Fibroblast of the aortic adventitia (primary cell): ENCODE measurements around the gene LIPE. TPM values are rescaled to one million over a fixed set of nuclear protein-coding genes. Genes with fewer than 3 reads are reported as not detected.

ENCODE experiments used
- DNase-seq: peaks from one replicate; pipeline ENCODE4 v3.0.0-alpha.2; 2010; ENCODE audit warnings: low read depth
- H3K4me3 ChIP-seq: 2 replicates; pipeline ENCODE4 v1.5.1; 2011; ENCODE audit warnings: low read depth, mild to moderate bottlenecking, control low read depth, low read length, moderate library complexity
- CTCF ChIP-seq: IDR thresholded peaks from 2 replicates; pipeline ENCODE4 v1.5.1; 2011; ENCODE audit warnings: mild to moderate bottlenecking, low read length, control low read depth, inconsistent platforms; ENCODE audit not compliant: insufficient read depth
- total RNA-seq: library from RNA; depleted of rRNA; stranded (reverse); fragments of >200 nt; gene quantifications from 2 replicates; pipeline ENCODE4 v1.2.3, GENCODE V29; 2012; ENCODE audit warnings: low replicate concordance

The LIPE gene
- total RNA-seq, 1 donor = 1.6 TPM

GRCh38 chr19:42366673-42367072 lies 60.5 kb downstream of the LIPE start:
- H3K4me3 ChIP-seq = no peak overlapping the region
- no peak for DNase-seq
- TF ChIP-seq CTCF = no peak

GRCh38 chr19:42363614-42364346 lies 63.4 kb downstream of the LIPE start:
- DNase-seq = no peak
- no peak for TF ChIP-seq CTCF
- H3K4me3 ChIP-seq = no peak overlapping the region

- no peak overlapping the region for H3K4me3 ChIP-seq
- no peak for DNase-seq
- no peak for TF ChIP-seq CTCF
These were observed 64.2 kb downstream of the LIPE start for GRCh38 chr19:42362891-42363440.

DNA sequence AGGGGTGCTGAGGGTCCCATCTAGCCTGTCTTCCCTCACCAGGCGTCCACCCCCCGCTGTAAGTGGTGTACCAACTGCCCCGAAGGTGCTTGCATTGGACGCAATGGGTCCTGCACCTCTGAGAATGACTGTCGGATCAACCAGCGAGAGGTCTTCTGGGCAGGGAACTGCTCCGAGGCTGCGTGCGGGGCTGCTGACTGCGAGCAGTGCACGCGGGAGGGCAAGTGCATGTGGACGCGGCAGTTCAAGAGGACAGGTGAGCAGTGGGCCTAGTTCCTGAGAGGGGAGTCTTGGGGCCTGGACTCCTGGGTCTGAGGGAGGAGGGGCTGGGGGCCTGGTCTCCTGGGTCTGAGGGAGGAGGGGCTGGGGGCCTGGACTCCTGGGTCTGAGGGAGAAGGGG lies 64.8 kb downstream of the LIPE start:
- DNase-seq = no peak
- H3K4me3 ChIP-seq = no peak overlapping the region
- no peak for TF ChIP-seq CTCF

DNA sequence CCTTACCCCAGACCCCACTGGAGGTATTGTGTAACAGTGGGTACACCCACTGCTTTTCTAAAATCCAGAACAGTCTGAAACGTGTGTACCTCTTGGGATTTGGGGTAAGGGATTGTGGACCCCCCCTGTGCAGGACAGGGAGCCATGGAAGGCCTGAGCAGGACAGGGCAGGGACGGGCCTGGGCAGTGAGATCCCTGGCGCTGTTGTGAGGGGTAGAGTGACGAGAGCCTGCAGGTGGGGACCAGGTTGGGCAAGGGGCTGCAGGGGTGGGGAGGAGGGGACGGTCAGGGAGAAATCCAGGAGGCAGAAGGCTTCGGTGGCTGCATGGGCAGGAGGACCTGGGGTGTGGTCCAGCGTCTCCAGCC lies 65.7 kb downstream of the LIPE start:
- no peak for DNase-seq
- no peak for TF ChIP-seq CTCF
- H3K4me3 ChIP-seq = no peak overlapping the region

DNA sequence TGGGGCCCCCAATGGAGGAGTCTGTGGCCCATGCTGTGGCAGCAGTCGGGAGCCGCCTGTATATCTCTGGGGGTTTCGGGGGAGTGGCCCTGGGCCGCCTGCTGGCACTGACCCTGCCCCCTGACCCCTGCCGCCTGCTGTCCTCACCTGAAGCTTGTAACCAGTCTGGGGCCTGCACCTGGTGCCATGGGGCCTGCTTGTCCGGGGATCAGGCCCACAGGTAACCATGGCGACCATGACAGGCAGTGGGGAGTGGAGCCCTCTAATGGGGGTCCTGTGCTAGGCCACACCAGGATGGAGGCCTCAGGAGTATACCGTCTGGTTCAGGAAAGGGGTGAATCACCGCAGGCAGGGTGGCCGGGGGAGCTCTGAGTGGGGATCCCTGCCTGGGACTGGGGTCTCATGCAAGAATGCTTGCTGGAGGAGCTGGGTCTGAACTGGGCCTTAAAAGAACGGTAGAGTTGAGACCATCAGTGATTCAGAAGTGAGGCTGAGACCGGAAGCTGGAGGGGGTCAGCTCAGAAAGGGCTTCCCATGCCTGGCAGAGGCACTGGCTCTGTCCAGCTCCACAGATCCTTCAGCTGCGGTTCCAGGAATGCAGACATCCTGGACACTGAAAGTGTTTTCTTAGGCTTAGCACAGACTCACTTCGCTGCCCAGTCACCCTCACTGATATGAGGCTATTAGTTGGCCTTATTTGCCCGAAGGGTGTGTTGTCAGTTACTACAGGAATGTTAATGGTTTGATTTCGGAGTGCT lies 66.2 kb downstream of the LIPE start:
- no peak overlapping the region for H3K4me3 ChIP-seq
- DNase-seq = peak; percentile 76
- TF ChIP-seq CTCF = no peak
